Transverse colon (tissue), 4 donors: ENCODE results near the gene DNAL1. TPM values are rescaled to one million over a fixed set of nuclear protein-coding genes. Genes with fewer than 3 reads are reported as not detected.
A peak's percentile ranks its signal among the peaks of the same experiment; 100 is the strongest.

ENCODE experiments used
- DNase-seq: peaks from one replicate; pipeline ENCODE4 v3.0.0-alpha.2; 2019
- H3K27ac ChIP-seq, 4 donors: fragments of 200-600 bp; sonication (generic); 2 replicates each; pipeline ENCODE4 v1.5.1; 2016 to 2018; ENCODE audit warnings: inconsistent platforms in 4 of 4
- H3K27me3 ChIP-seq: fragments of 200-600 bp; sonication (generic); 2 replicates; pipeline ENCODE4 v1.5.1; 2017; ENCODE audit warnings: inconsistent platforms
- H3K36me3 ChIP-seq, 4 donors: fragments of 200-600 bp; sonication (generic); 2 replicates each; pipeline ENCODE4 v1.5.1; 2017 to 2019; ENCODE audit warnings: inconsistent platforms in 4 of 4
- H3K4me1 ChIP-seq, 4 donors: fragments of 200-600 bp; sonication (generic); 2 replicates each; pipeline ENCODE4 v1.5.1; 2017 to 2020; ENCODE audit warnings: inconsistent platforms in 4 of 4
- H3K4me3 ChIP-seq, 4 donors: fragments of 200-600 bp; sonication (generic); 1 replicate in 1 of 4; 2 replicates in 3 of 4; pipeline versions ENCODE4 v1.5.1 to v1.6.1; 2017 to 2019; ENCODE audit warnings: inconsistent platforms in 4 of 4
- H3K9me3 ChIP-seq, 2 donors: fragments of 200-600 bp; sonication (generic); 2 replicates each; pipeline ENCODE4 v1.5.1; 2017 to 2019; ENCODE audit warnings: inconsistent platforms in 2 of 2
- EP300 ChIP-seq: sonication (generic); formaldehyde crosslinking; IDR thresholded peaks from one replicate; pipeline ENCODE4 v1.6.1; 2017; ENCODE audit warnings: antibody characterized with exemption, low read depth
- POLR2A ChIP-seq: fragments of 450-650 bp; IDR thresholded peaks from one replicate; pipeline ENCODE4 v1.6.1; 2016; ENCODE audit warnings: antibody characterized with exemption, mild to moderate bottlenecking, moderate library complexity
- POLR2AphosphoS5 ChIP-seq, 3 donors: sonication (generic); formaldehyde crosslinking; IDR thresholded peaks; one replicate each; pipeline ENCODE4 v1.6.1; 2016; ENCODE audit warnings: antibody characterized with exemption in 3 of 3
- WGBS, 2 donors: methylation state at CpG; one replicate each; pipeline ENCODE4 v1.1.5; 2018; ENCODE audit warnings: low coverage in 1 of 2; 5-methylcytosine and 5-hydroxymethylcytosine counted together
- in situ Hi-C, 4 donors: fragments of 200-750 bp; cut with MboI; loops; one replicate each; pipeline versions ENCODE4 v1.15.0 to v1.15.1; 2017; ENCODE audit warnings: low sequenced_read_pairs in 3 of 4, low pct_ligation_motif_present in 1 of 4, low pct_unique_long_range_greater_than_20kb in 1 of 4
- intact Hi-C: fragments of 100-400 bp; cut with DNase I; formaldehyde crosslinking; loops from one replicate; pipeline ENCODE4 v1.15.1; 2023; ENCODE audit warnings: low total_unique reads
- total RNA-seq, 4 donors: library from RNA; depleted of rRNA; stranded (reverse); fragments of >200 nt; gene quantifications; one replicate each; pipeline ENCODE4 v1.1.0, GENCODE V29; 2016
- TF ChIP-seq, protein P1 (sequence below), 5 experiments: fragments of 200-600 bp in 3 of 5; fragments of 450-650 bp in 2 of 5; sonication (generic) in 3 of 5; IDR thresholded peaks; 1 replicate in 2 of 5; 2 replicates in 3 of 5; pipeline ENCODE4 v1.5.1; 2016 to 2017; ENCODE audit warnings: antibody characterized with exemption in 5 of 5, inconsistent platforms in 3 of 5, mild to moderate bottlenecking in 2 of 5, moderate library complexity in 1 of 5

Gene DNAL1
- total RNA-seq, 4 donors from 2014 or later, result 0.80 to 6.3 (median 2.9) TPM

DNA sequence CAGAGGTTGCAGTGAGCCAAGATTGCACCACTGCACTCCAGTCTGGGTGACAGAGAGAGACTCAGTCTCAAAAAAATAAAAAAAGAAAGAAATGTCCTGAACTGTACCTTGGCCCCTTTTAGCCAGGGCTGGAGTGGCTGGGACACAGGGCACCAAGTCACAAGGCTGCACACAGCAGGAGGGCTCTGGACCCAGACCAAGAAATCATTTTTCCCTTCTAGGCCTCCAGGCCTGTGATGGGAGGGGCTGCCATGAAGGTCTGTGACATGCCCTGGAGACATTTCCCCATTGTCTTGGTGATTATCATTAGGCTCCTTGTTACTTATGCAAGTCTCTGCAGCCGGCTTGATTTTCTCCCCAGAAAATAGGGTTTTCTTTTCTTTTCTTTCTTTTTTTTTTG, 37.5 kb upstream of the DNAL1 start:
- H3K4me1 ChIP-seq, result peaks cover 0 to 3% (median 0%) of the 10 kb centered on the region in 4 donors
- DNase-seq, result no peak
- TF ChIP-seq POLR2A (no peak), EP300 (no peak)
- no peaks in the 10 kb centered on the region for H3K27me3 ChIP-seq
- no peak overlapping the region for H3K4me3 ChIP-seq
- in situ Hi-C loops, result no loop called here
- 100% methylated on average over 1 of the region's 1 CpG for WGBS, 2 donors
- no peak overlapping the region for H3K27ac ChIP-seq
- H3K9me3 ChIP-seq, result no peaks in the 10 kb centered on the region
- H3K36me3 ChIP-seq, result no peaks in the 10 kb centered on the region
- intact Hi-C loops, result no loop called here

DNA sequence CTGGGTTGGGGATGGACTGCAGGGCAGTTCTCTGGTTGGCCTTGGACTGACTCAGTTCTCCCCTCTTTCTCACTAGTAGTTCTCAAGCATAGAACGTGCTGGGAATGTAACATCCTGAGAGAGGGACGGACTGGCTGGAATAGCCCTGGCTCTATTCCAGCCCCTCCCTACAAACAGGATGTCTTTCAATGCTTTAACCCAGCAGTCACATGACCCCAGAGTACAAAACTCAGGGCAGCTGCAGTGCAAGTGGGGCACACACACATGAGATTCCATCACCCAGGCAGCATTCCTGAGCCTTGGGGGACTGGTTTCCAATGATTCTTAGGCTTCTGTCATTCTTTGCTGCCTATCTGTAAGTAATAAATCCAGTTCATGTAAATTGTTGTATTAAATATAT, 34.1 kb upstream of the DNAL1 start:
- intact Hi-C loops, result no loop called here
- no peak for DNase-seq
- 42 to 64% methylated on average over 2 of the region's 2 CpGs for WGBS, 2 donors

GRCh38 chr14:73612339-73613045, 32.3 kb upstream of the DNAL1 start, which contains the start of gene ACOT6:
TSS of gene ACOT6 (plus strand) at chr14:73612517. CDS start at chr14:73612572, 55 bp downstream.
- Histone ChIP-seq H3K27me3 (no peaks in the 10 kb centered on the region), H3K4me1 (peaks cover 0 to 4% (median 2%) of the 10 kb centered on the region in 4 donors), H3K4me3 (peak within 1 kb of the TSS; percentile 27 to 73 (median 59)), H3K9me3 (no peaks in the 10 kb centered on the region), H3K27ac (peak within 1 kb of the TSS; percentile 82 to 84 (median 82)), H3K36me3 (no peaks in the 10 kb centered on the region)
- intact Hi-C loops, result no loop called here
- DNase-seq, result peak; percentile 75
- TF ChIP-seq, protein P1, sequence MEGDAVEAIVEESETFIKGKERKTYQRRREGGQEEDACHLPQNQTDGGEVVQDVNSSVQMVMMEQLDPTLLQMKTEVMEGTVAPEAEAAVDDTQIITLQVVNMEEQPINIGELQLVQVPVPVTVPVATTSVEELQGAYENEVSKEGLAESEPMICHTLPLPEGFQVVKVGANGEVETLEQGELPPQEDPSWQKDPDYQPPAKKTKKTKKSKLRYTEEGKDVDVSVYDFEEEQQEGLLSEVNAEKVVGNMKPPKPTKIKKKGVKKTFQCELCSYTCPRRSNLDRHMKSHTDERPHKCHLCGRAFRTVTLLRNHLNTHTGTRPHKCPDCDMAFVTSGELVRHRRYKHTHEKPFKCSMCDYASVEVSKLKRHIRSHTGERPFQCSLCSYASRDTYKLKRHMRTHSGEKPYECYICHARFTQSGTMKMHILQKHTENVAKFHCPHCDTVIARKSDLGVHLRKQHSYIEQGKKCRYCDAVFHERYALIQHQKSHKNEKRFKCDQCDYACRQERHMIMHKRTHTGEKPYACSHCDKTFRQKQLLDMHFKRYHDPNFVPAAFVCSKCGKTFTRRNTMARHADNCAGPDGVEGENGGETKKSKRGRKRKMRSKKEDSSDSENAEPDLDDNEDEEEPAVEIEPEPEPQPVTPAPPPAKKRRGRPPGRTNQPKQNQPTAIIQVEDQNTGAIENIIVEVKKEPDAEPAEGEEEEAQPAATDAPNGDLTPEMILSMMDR (IDR thresholded peaks at IDR 0.05), result no peak
- TF ChIP-seq POLR2A (peak; percentile 32), EP300 (no peak), POLR2AphosphoS5 (IDR thresholded peaks at IDR 0.05) (peak in 2 of 3 donors; percentile 14 to 27)
- in situ Hi-C loops, result no loop called here
- WGBS, 2 donors, result 0% methylated on average over 27 of the region's 84 CpGs; no CpG with 5 or more reads in 1 of the 2 donors

More for the DNA sequence above, 34.1 kb upstream of the DNAL1 start:
- in situ Hi-C loops, result no loop called here
- Histone ChIP-seq H3K4me3 (no peak overlapping the region), H3K4me1 (peaks cover 0 to 4% (median 2%) of the 10 kb centered on the region in 4 donors), H3K9me3 (no peaks in the 10 kb centered on the region), H3K36me3 (no peaks in the 10 kb centered on the region), H3K27me3 (no peaks in the 10 kb centered on the region), H3K27ac (no peak overlapping the region)
- TF ChIP-seq POLR2A (no peak), EP300 (no peak), POLR2AphosphoS5 (IDR thresholded peaks at IDR 0.05) (no peak)
- TF ChIP-seq, protein P1 (IDR thresholded peaks at IDR 0.05), result no peak

- TF ChIP-seq, protein P1 (IDR thresholded peaks at IDR 0.05), result no peak
- TF ChIP-seq POLR2A (no peak), EP300 (no peak), POLR2AphosphoS5 (IDR thresholded peaks at IDR 0.05) (no peak)
- intact Hi-C loops, result no loop called here
- 4% methylated on average over 13 of the region's 13 CpGs; no CpG with 5 or more reads in 1 of the 2 donors for WGBS, 2 donors
- in situ Hi-C loops, result no loop called here
- Histone ChIP-seq H3K36me3 (no peaks in the 10 kb centered on the region), H3K27me3 (no peaks in the 10 kb centered on the region), H3K27ac (peak overlapping the region; percentile 82 to 84 (median 82)), H3K9me3 (no peaks in the 10 kb centered on the region), H3K4me1 (peaks cover 0 to 4% (median 2%) of the 10 kb centered on the region in 4 donors), H3K4me3 (peak overlapping the region; percentile 27 to 73 (median 59))
- no peak for DNase-seq
Measured at GRCh38 chr14:73613046-73613383, 31.8 kb upstream of the DNAL1 start.
